C4-2B (cell line): ENCODE data around the gene ADCY6.

Source experiments
- ZFX ChIP-seq: fragments of 450-650 bp; IDR thresholded peaks from 2 replicates; pipeline ENCODE4 v1.6.1; 2017
- TF ChIP-seq, protein P1 (sequence below): fragments of 450-650 bp; conservative IDR thresholded peaks from 2 replicates; pipeline ENCODE4 v1.5.1; 2017; ENCODE audit warnings: mild to moderate bottlenecking

DNA sequence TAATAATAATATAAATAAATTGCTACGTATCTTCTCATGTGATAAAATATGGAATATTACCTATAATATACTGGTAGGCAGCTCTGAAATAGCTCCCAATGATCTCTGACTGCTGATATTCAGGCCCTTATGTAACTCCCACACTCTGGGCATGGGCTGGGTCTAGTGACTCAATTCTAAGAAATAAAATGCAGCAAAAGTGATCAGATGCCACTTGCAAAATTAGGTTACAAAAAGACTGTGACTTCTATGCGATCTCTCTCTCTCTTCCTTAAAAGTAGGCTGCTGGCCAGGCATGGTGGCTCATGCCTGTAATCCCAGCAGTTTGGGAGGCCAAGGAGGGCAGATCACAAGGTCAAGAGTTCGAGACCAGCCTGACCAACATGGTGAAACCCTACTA lies 19.1 kb upstream of the ADCY6 start:
- TF ChIP-seq, protein P1, sequence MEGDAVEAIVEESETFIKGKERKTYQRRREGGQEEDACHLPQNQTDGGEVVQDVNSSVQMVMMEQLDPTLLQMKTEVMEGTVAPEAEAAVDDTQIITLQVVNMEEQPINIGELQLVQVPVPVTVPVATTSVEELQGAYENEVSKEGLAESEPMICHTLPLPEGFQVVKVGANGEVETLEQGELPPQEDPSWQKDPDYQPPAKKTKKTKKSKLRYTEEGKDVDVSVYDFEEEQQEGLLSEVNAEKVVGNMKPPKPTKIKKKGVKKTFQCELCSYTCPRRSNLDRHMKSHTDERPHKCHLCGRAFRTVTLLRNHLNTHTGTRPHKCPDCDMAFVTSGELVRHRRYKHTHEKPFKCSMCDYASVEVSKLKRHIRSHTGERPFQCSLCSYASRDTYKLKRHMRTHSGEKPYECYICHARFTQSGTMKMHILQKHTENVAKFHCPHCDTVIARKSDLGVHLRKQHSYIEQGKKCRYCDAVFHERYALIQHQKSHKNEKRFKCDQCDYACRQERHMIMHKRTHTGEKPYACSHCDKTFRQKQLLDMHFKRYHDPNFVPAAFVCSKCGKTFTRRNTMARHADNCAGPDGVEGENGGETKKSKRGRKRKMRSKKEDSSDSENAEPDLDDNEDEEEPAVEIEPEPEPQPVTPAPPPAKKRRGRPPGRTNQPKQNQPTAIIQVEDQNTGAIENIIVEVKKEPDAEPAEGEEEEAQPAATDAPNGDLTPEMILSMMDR, result no peak
- no peak for TF ChIP-seq ZFX
